Measurements from ENCODE around the gene H19. TPM values are rescaled to one million over a fixed set of nuclear protein-coding genes. Genes with fewer than 3 reads are reported as not detected.

The H19 gene
- total RNA-seq, 4 donors from 2014 or later: 13.5 to 68.7 (median 19.4) TPM

- Histone ChIP-seq H3K36me3 (no peaks in the 10 kb centered on the region), H3K27ac (no peak overlapping the region), H3K4me1 (no peaks in the 10 kb centered on the region), H3K9me3 (no peaks in the 10 kb centered on the region), H3K27me3 (no peaks in the 10 kb centered on the region), H3K4me3 (replicated peaks in 1 of 3) (no peak overlapping the region)
- no peak for DNase-seq
- WGBS, 2 donors: no CpG with 5 or more reads among the region's 26 CpGs
- no peak for TF ChIP-seq CTCF (IDR thresholded peaks at IDR 0.05)
- no peak for TF ChIP-seq POLR2A (IDR thresholded peaks at IDR 0.05)
- intact Hi-C loops (cut with DNase I): no loop called here
Observed at GRCh38 chr11:1978720-1979473, 18.7 kb downstream of the H19 start.

- no peak overlapping the region for H3K4me3 ChIP-seq (replicated peaks in 1 of 3)
- H3K4me1 ChIP-seq: no peaks in the 10 kb centered on the region
- TF ChIP-seq CTCF (IDR thresholded peaks at IDR 0.05): no peak
- no peak for TF ChIP-seq POLR2A (IDR thresholded peaks at IDR 0.05)
- WGBS, 2 donors: no CpG with 5 or more reads among the region's 13 CpGs
- no peak for DNase-seq
- no peaks in the 10 kb centered on the region for H3K36me3 ChIP-seq
- no peaks in the 10 kb centered on the region for H3K27me3 ChIP-seq
- intact Hi-C loops (cut with DNase I): no loop called here
- no peak overlapping the region for H3K27ac ChIP-seq
- H3K9me3 ChIP-seq: no peaks in the 10 kb centered on the region
Observed at GRCh38 chr11:1975185-1975584, 22.5 kb downstream of the H19 start.

GRCh38 chr11:1970956-1971355, 26.7 kb downstream of the H19 start:
- Histone ChIP-seq H3K27me3 (no peaks in the 10 kb centered on the region), H3K27ac (no peak overlapping the region), H3K36me3 (no peaks in the 10 kb centered on the region), H3K4me3 (replicated peaks in 1 of 3) (no peak overlapping the region), H3K4me1 (no peaks in the 10 kb centered on the region), H3K9me3 (no peaks in the 10 kb centered on the region)
- DNase-seq: no peak
- WGBS, 2 donors: 85 to 87% methylated on average over 3 to 12 of the region's 15 CpGs
- TF ChIP-seq CTCF (IDR thresholded peaks at IDR 0.05) (no peak), POLR2A (IDR thresholded peaks at IDR 0.05) (no peak)
- intact Hi-C loops (cut with DNase I): no loop called here

- H3K9me3 ChIP-seq: no peaks in the 10 kb centered on the region
- no CpG with 5 or more reads among the region's 23 CpGs for WGBS, 2 donors
- TF ChIP-seq POLR2A (IDR thresholded peaks at IDR 0.05) (no peak), CTCF (IDR thresholded peaks at IDR 0.05) (no peak)
Observed at GRCh38 chr11:1969776-1970175, 27.9 kb downstream of the H19 start.

GRCh38 chr11:1969035-1969434, 28.6 kb downstream of the H19 start:
- Histone ChIP-seq H3K4me3 (replicated peaks in 1 of 3) (no peak overlapping the region), H3K36me3 (no peaks in the 10 kb centered on the region), H3K27me3 (no peaks in the 10 kb centered on the region), H3K9me3 (no peaks in the 10 kb centered on the region), H3K27ac (no peak overlapping the region), H3K4me1 (no peaks in the 10 kb centered on the region)
- TF ChIP-seq CTCF (IDR thresholded peaks at IDR 0.05): no peak
- no peak for TF ChIP-seq POLR2A (IDR thresholded peaks at IDR 0.05)
- no CpG with 5 or more reads among the region's 21 CpGs for WGBS, 2 donors
- DNase-seq: no peak
- intact Hi-C loops (cut with DNase I): no loop called here

More at GRCh38 chr11:1969776-1970175, 27.9 kb downstream of the H19 start:
- no peak for DNase-seq
- no peaks in the 10 kb centered on the region for H3K4me1 ChIP-seq
- no peak overlapping the region for H3K4me3 ChIP-seq (replicated peaks in 1 of 3)
- intact Hi-C loops (cut with DNase I): no loop called here
- no peaks in the 10 kb centered on the region for H3K36me3 ChIP-seq
- no peak overlapping the region for H3K27ac ChIP-seq
- no peaks in the 10 kb centered on the region for H3K27me3 ChIP-seq
